Epithelial cell of esophagus (primary cell): ENCODE measurements around the gene ITIH6.
A peak's percentile ranks its signal among the peaks of the same experiment; 100 is the strongest.

Experiments
- DNase-seq: peaks from one replicate; pipeline ENCODE4 v3.0.0; 2010; ENCODE audit warnings: low read depth
- H3K4me3 ChIP-seq: 2 replicates; pipeline ENCODE4 v1.5.1; 2011; ENCODE audit warnings: mild to moderate bottlenecking, low read length, control low read depth
- TF ChIP-seq, protein P1 (sequence below): IDR thresholded peaks from 2 replicates; pipeline ENCODE4 v1.5.1; 2011; ENCODE audit warnings: low read depth, mild to moderate bottlenecking, low read length, control low read depth, inconsistent platforms; ENCODE audit not compliant: insufficient read depth; ENCODE audit errors: missing control alignments

Gene ITIH6

DNA sequence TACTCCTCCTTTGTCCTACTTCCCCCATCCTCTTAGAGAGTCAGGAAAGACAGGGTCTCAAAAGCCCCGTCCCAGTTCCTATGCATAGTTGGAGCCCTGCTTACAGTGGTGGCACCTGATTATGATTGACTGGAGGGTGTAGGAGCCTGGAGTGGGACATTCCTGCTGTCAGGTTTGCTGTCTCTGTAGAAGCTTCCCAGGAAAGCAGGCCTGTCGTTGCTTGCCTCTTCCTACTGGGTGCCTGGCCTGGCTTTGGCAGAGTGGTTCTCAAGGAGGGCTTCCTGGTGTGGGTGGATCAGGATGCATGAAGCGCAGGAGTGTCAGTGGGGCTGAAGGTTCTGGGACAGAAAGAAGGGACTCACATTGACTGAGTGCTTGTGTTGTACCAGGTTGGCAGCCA, 14.3 kb upstream of the ITIH6 start:
- H3K4me3 ChIP-seq = no peak overlapping the region
- DNase-seq = no peak
- TF ChIP-seq, protein P1, sequence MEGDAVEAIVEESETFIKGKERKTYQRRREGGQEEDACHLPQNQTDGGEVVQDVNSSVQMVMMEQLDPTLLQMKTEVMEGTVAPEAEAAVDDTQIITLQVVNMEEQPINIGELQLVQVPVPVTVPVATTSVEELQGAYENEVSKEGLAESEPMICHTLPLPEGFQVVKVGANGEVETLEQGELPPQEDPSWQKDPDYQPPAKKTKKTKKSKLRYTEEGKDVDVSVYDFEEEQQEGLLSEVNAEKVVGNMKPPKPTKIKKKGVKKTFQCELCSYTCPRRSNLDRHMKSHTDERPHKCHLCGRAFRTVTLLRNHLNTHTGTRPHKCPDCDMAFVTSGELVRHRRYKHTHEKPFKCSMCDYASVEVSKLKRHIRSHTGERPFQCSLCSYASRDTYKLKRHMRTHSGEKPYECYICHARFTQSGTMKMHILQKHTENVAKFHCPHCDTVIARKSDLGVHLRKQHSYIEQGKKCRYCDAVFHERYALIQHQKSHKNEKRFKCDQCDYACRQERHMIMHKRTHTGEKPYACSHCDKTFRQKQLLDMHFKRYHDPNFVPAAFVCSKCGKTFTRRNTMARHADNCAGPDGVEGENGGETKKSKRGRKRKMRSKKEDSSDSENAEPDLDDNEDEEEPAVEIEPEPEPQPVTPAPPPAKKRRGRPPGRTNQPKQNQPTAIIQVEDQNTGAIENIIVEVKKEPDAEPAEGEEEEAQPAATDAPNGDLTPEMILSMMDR = no peak

DNA sequence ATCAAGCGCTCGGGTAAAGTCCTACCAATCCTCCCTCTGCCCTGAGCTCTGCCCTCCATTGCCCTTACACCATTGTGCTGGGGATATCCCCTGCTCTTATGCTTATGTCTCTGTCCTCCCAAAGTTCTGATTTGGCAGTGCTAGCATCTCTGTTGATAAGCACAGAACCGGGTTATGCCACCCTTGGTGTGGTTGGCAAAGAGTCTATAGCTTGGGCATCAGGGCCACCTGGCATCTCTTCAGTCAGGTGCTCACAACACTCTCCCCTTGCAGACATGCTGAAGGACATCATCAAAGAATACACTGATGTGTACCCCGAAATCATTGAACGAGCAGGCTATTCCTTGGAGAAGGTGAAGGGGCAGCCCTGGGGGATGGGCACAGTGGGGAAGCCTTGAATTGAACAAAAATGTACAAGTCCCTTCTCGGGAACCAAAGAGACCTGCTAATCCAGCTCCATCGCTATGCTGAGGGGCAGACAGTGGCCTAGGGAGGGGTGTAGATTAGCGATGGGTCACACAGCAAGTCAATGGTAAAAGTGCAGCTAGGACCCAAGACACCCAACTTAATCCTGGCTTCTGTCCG, 13.3 kb upstream of the ITIH6 start:
- TF ChIP-seq, protein P1 = no peak
- H3K4me3 ChIP-seq = no peak overlapping the region
- no peak for DNase-seq

DNA sequence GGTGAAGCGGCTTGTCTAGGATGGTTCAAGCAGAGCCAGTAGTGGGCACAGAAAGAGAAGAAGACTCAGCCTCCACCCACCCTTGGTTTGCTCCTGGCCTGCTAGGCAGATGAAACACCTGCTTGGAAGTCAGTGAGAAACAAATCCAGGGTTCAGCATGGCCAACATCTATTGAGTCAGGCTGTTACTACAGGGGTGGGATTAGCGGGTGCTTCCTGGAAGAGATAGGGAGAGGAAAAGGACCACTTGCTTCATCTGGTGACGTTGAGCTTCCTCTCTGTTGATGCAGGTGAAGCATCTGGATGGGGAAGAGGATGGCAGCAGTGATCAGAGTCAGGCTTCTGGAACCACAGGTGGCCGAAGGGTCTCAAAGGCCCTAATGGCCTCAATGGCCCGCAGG, 12.5 kb upstream of the ITIH6 start:
- TF ChIP-seq, protein P1 = no peak
- no peak overlapping the region for H3K4me3 ChIP-seq
- DNase-seq = no peak

DNA sequence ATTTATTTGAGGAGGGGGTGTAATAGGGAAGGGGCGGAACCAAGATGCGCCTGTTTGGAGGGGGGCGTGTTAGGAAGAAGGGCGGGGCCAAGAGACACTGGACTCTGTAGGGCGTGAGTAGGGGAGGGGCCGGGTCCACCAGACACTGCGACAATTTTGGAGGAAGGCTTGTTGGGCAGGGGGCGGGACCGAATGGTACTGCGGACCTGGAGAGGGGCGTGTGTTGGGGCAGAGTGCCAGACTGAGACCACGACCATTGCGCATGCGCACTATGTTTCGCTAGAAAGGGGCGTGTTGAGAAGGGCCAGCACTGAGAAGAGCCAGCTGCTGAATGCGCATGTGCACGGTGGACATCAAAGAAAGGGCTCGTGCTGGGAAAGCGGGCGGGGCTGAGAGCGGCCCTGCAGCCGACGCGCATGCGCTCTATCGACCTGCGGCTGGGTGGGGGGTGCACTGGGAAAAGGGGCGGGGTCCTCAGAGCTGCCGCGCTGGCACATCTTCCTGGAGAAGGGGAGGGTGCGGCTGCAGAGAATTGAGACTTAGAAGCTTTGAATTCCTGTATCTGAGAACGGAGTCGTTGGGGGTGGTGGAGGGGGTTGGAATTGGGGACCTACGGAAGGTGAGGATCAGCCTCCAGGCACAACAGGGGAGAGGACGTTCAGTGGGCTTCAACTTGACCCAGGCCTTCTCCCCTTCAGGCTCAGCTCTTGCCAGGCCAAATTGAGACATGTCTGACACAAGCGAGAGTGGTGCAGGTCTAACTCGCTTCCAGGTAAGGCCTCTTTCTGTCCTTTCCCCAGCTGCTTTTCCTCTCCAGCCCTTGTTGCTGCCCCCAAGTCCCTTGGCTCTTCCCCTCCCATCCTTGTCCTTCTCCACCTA, 10.8 kb upstream of the ITIH6 start:
- DNase-seq = peak; percentile 92
- TF ChIP-seq, protein P1 = no peak

DNA sequence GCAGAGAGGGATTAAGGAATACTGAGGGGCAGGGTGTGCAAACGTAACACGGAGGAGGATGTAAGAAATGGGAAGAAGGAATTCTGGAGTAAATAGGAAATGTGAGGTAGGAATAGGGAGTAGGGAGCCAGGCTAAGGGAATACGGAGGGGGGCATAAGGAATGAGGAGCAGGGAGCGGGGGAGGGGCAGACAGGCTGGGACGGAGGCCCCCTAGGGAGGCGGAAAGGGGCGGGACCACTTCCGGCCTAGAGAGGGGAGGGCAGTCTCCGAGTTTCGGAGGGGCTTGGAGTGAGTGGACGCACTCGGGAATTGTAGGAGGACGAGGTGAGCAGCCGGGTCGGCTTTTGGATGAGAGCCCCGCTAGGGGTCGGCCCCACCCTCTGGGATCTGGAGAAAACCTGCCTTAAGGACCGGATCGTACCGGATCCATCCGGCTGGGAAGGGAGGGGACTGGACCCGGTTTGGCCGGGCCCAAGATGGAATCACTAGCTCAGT, 10.1 kb upstream of the ITIH6 start:
- TF ChIP-seq, protein P1 = no peak
- peak overlapping the region; percentile 70 for H3K4me3 ChIP-seq
- peak; percentile 8 for DNase-seq

More for the DNA sequence above, 10.8 kb upstream of the ITIH6 start:
- H3K4me3 ChIP-seq = peak overlapping the region; percentile 70

DNA sequence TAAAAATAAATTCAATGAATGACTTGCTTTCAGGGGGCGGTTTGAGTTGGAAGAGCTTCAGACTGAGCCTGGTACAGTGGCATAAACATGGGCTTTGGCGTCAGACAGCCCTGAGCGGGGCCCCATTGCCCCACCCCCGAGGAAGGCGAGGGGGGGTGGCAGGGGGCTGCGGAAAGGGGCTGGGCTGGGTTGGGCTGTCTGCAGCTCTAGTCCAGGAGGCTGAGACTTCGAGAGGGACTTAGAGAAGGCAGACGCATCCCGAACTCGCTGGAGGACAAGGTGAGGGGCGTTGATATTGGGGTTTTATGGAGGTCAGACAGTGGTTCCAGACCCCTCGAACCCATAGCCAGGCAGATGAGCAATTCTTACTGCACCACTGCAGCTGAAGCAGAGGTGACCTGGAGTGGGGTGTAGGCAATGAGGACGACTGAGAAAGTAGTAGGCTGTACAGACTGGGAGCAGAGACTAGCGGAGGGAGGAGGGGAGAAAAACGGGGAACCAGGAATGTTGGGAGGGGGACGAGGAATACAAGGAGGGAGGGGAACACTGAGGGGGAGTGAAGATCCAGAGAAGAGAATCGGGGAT, 9.6 kb upstream of the ITIH6 start, which contains the start of gene MAGED2:
TSS of gene MAGED2 (plus strand) at position 222 of the 585 bp plus-strand sequence. CDS start 1,587 bp downstream, outside the sequence.
- TF ChIP-seq, protein P1 = no peak
- peak within 1 kb of the TSS; percentile 70 for H3K4me3 ChIP-seq
- no peak for DNase-seq
